K562 (cell line): ENCODE measurements around the gene PTK6.

Experiments
- BDP1 ChIP-seq: IDR thresholded peaks from 3 replicates; pipeline ENCODE4 v1.6.1; 2011; ENCODE audit not compliant: insufficient read length, insufficient read depth
- CHD2 ChIP-seq: IDR thresholded peaks from 2 replicates; pipeline ENCODE4 v1.6.1; 2011; ENCODE audit warnings: low read depth, low read length
- LEF1 ChIP-seq: fragments of 450-650 bp; IDR thresholded peaks from 2 replicates; pipeline ENCODE4 v1.6.1; 2016; ENCODE audit warnings: mild to moderate bottlenecking
- MED1 ChIP-seq: sonication (generic); formaldehyde crosslinking; IDR thresholded peaks from 2 replicates; pipeline ENCODE4 v1.8.1; 2023; ENCODE audit warnings: missing genetic modification reagents, borderline replicate concordance
- POLR2A ChIP-seq: fragments of 450-650 bp; conservative IDR thresholded peaks from 2 replicates; pipeline ENCODE4 v1.6.1; 2016

- no peak for TF ChIP-seq BDP1
- no peak for TF ChIP-seq LEF1
- no peak for TF ChIP-seq POLR2A
- no peak for TF ChIP-seq CHD2
- TF ChIP-seq MED1 (CRISPR knock-in tag) = no peak
These were observed 29.4 kb upstream of the PTK6 start for GRCh38 chr20:63566395-63567135.
